SJSA1 (cell line): ENCODE data around the gene WDR1. TPM values are rescaled to one million over a fixed set of nuclear protein-coding genes. Genes with fewer than 3 reads are reported as not detected.

Experiments
- DNase-seq, 2 experiments: peaks; one replicate each; pipeline ENCODE4 v3.0.0-alpha.2; 2015 to 2020; ENCODE audit warnings: low spot score in 2 of 2, low read depth in 1 of 2
- H3K27ac ChIP-seq: fragments of 250-450 bp; sonication (Bioruptor Pico); 2 replicates; pipeline ENCODE4 v1.5.1; 2020; ENCODE audit warnings: mild to moderate bottlenecking, moderate library complexity
- H3K27me3 ChIP-seq: fragments of 250-450 bp; sonication (Bioruptor Pico); replicated peaks from 2 replicates; pipeline ENCODE4 v1.5.1; 2020; ENCODE audit warnings: mild to moderate bottlenecking, moderate library complexity
- H3K36me3 ChIP-seq: fragments of 250-450 bp; sonication (Bioruptor Pico); 2 replicates; pipeline ENCODE4 v1.5.1; 2020; ENCODE audit warnings: mild to moderate bottlenecking
- H3K4me1 ChIP-seq: fragments of 250-450 bp; sonication (Bioruptor Pico); replicated peaks from 2 replicates; pipeline ENCODE4 v1.6.1; 2021; ENCODE audit warnings: mild to moderate bottlenecking
- H3K4me3 ChIP-seq: fragments of 250-450 bp; sonication (Bioruptor Pico); 2 replicates; pipeline ENCODE4 v1.5.1; 2020; ENCODE audit warnings: mild to moderate bottlenecking
- H3K9me3 ChIP-seq: fragments of 250-450 bp; sonication (Bioruptor Pico); replicated peaks from 2 replicates; pipeline ENCODE4 v1.5.1; 2020; ENCODE audit warnings: mild to moderate bottlenecking
- total RNA-seq: library from RNA; depleted of rRNA; stranded (reverse); fragments of >200 nt; shearing (Covaris generic); gene quantifications from 2 replicates; pipeline ENCODE4 v1.2.3, GENCODE V29; 2014

WDR1 gene
- total RNA-seq, 1 experiment from 2014 or later = 301 TPM

DNA sequence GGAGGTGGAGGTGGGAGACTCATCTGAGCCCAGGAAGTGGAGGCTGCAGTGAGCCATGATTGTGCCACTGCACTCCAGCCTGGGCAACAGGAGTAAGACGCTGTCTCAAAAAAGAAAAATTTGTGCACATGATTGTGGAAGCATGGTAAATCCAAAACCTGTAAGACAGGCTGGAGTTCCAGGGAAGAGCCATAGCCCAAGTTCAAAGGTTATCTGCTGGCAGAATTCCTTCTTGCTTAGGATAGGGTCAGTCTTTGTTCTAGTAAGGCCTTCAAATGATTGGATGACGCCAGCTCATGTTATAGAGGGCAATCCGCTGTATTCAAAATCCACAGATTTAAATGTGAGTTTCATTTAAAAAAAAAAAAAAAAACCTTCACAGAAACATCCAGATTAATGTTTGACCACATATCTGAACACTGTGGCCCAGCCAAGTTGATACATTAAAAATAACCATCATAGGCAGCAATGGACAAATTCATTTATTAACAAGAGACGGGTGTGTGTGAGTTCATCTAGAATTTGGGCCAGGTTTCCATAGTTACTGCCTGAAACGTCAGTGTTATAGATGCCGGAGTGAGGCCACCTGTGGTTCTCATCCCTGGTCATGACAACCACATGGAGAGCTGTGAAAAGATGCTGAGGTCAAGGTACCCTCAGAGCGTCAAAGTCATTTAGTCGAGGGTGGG lies 60.1 kb downstream of the WDR1 start:
- Histone ChIP-seq H3K36me3 (no peaks in the 10 kb centered on the region), H3K4me1 (no peaks in the 10 kb centered on the region), H3K4me3 (no peak overlapping the region), H3K9me3 (no peaks in the 10 kb centered on the region), H3K27ac (no peak overlapping the region), H3K27me3 (no peaks in the 10 kb centered on the region)
- DNase-seq = no peak

DNA sequence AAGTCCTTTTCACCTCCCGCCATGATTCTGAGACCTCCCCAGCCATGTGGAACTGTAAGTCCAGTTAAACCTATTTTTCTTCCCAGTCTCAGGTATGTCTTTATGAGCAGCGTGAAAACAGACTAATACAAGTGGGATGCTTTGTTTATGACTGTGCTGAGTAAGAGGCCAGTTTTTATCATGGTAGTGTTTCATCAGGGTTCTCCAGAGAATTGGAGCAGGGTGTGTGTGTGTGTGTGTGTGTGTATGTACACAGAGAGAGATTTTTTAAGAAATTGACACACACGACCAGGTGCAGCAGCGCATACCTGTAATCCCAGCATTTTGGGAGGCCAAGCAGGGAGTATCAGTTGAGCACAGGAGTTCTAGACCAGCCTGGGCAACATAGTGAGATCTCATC lies 60.7 kb downstream of the WDR1 start:
- Histone ChIP-seq H3K4me1 (no peaks in the 10 kb centered on the region), H3K9me3 (no peaks in the 10 kb centered on the region), H3K4me3 (no peak overlapping the region), H3K27ac (no peak overlapping the region), H3K27me3 (no peaks in the 10 kb centered on the region), H3K36me3 (no peaks in the 10 kb centered on the region)
- no peak for DNase-seq

- Histone ChIP-seq H3K27ac (no peak overlapping the region), H3K36me3 (no peaks in the 10 kb centered on the region), H3K27me3 (no peaks in the 10 kb centered on the region), H3K4me1 (no peaks in the 10 kb centered on the region), H3K4me3 (no peak overlapping the region), H3K9me3 (no peaks in the 10 kb centered on the region)
- no peak for DNase-seq
Measured at GRCh38 chr4:10054571-10055041, 62.0 kb downstream of the WDR1 start.

GRCh38 chr4:10053635-10054453 lies 62.8 kb downstream of the WDR1 start:
- Histone ChIP-seq H3K36me3 (no peaks in the 10 kb centered on the region), H3K9me3 (no peaks in the 10 kb centered on the region), H3K4me1 (no peaks in the 10 kb centered on the region), H3K4me3 (no peak overlapping the region), H3K27me3 (no peaks in the 10 kb centered on the region), H3K27ac (no peak overlapping the region)
- DNase-seq = no peak

- H3K4me1 ChIP-seq = no peaks in the 10 kb centered on the region
- no peak overlapping the region for H3K4me3 ChIP-seq
- H3K9me3 ChIP-seq = no peaks in the 10 kb centered on the region
- H3K27ac ChIP-seq = no peak overlapping the region
- no peak for DNase-seq
- H3K36me3 ChIP-seq = no peaks in the 10 kb centered on the region
- H3K27me3 ChIP-seq = no peaks in the 10 kb centered on the region
Measured at GRCh38 chr4:10051517-10052135, 65.0 kb downstream of the WDR1 start.

DNA sequence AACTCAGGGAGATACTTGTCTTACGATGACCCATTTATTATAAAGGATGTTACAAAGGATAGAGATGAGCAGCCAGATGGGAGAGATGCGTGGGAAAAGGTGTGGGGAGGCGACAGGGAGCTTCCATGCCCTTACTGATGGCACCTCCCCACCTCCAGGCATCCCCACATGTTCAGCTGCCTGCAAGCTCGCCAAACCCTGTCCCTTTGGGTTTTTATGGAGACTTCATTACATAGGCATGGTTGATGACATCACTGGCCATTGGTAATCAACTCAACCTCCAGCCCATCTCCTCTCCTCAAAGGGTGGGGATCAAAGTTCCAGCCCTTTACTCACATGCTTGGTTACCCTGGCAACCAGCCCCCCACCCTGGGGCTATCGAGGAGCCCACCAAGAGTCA lies 65.9 kb downstream of the WDR1 start:
- Histone ChIP-seq H3K36me3 (no peaks in the 10 kb centered on the region), H3K27me3 (no peaks in the 10 kb centered on the region), H3K27ac (no peak overlapping the region), H3K9me3 (no peaks in the 10 kb centered on the region), H3K4me1 (no peaks in the 10 kb centered on the region), H3K4me3 (no peak overlapping the region)
- DNase-seq = no peak

GRCh38 chr4:10050261-10050661 lies 66.3 kb downstream of the WDR1 start:
- Histone ChIP-seq H3K27me3 (no peaks in the 10 kb centered on the region), H3K9me3 (no peaks in the 10 kb centered on the region), H3K4me1 (no peaks in the 10 kb centered on the region), H3K36me3 (no peaks in the 10 kb centered on the region), H3K27ac (no peak overlapping the region), H3K4me3 (no peak overlapping the region)
- no peak for DNase-seq

DNA sequence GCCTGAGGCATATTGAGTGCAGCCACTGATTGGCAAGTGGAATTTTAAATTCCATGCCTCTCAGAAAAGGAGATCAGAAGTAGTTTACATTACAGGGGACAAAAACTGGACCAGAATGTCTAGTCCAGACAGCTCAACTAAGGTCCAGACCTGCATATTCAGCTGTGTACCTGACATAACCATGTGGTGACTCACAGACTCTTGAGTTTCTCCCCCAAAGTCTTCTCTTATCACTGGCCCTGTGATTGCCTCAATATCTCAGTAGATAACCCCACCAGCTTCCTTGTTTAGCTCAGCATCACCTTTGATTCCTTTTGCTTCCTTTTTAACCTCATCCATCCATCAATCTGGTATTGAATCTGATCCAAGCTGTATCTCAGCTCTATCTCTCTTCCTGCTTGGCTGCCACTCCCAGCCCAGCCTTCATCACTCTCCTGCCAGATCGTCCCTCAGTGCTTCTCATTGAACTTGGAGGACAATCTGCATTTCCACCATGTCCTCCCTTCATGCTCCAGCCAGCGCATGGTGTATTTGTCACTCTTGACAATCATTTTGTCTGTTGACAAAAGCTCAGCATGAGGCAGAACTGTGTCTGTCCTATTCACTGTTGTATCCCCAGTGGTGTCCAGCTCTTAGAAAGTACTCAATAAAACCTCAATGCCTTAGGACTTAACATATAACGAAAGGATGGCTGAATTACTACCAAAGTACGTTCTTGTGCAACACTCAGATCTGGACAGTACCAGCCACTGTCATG lies 67.5 kb downstream of the WDR1 start:
- no peak for DNase-seq
- Histone ChIP-seq H3K9me3 (no peaks in the 10 kb centered on the region), H3K27ac (no peak overlapping the region), H3K4me1 (no peaks in the 10 kb centered on the region), H3K4me3 (no peak overlapping the region), H3K36me3 (no peaks in the 10 kb centered on the region), H3K27me3 (no peaks in the 10 kb centered on the region)

DNA sequence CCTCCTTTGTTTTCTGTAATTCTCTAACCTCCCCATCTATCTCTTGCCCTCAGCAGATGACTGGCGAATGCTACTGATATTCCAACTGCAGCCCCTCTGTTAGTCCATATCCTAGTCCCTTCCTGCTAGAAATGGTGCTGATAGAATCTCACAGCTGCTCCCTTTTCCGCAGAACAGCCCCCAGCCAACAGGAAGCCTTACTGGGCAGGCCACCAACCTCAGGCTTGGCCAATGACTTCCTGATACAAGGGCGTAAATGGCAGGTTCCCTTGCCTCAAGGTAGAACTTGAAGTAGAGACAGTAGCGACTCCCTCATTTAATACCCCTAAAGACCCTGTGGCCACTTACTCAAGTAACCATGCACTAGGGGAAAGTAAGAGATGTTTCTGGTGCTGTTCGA lies 68.6 kb downstream of the WDR1 start:
- Histone ChIP-seq H3K4me3 (no peak overlapping the region), H3K36me3 (no peaks in the 10 kb centered on the region), H3K9me3 (no peaks in the 10 kb centered on the region), H3K27ac (no peak overlapping the region), H3K4me1 (no peaks in the 10 kb centered on the region), H3K27me3 (no peaks in the 10 kb centered on the region)
- no peak for DNase-seq

- no peaks in the 10 kb centered on the region for H3K4me1 ChIP-seq
- DNase-seq = no peak
- H3K36me3 ChIP-seq = no peaks in the 10 kb centered on the region
- no peaks in the 10 kb centered on the region for H3K9me3 ChIP-seq
- H3K4me3 ChIP-seq = no peak overlapping the region
- H3K27ac ChIP-seq = no peak overlapping the region
- H3K27me3 ChIP-seq = no peaks in the 10 kb centered on the region
Measured at GRCh38 chr4:10046471-10046870, 70.1 kb downstream of the WDR1 start.

DNA sequence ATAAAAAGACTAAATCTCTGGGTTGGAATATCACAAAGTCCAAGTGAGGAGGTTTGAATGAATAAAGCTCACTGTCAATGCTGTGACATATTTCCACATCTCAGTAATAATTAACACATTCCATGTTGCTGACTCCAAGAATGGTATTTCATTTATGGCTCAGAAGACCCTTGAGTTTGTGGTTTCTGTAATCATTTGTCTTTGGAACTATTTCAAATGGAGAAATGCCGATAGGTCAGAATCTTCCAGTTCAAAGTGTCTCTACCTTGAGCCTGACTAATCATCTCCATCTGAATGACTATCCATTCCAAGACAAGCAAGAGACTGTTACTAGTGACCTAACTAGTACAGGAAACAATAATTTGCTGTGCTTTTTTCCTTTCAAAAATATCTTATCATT lies 71.1 kb downstream of the WDR1 start:
- no peaks in the 10 kb centered on the region for H3K9me3 ChIP-seq
- H3K4me1 ChIP-seq = no peaks in the 10 kb centered on the region
- H3K4me3 ChIP-seq = no peak overlapping the region
- H3K36me3 ChIP-seq = no peaks in the 10 kb centered on the region
- no peak overlapping the region for H3K27ac ChIP-seq
- no peak for DNase-seq
- H3K27me3 ChIP-seq = no peaks in the 10 kb centered on the region

DNA sequence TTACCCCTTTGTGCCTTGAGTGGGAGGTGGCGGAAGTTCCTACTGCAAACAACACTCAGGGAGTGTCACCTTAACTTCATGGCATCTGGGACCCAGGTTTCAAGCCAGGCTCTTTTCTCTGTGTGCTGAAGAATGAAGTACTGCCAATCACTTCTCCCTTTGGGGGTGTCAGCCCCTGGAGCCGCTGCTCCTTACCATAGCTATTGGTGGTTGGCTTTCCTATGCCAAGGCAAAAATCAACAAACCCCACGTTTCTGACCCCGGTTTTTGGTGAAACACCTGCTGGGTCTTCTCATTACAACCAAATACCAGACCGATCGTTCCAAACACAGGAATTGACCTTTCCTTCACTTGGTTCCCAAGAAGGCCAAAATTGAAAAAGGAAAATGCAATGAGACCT lies 75.6 kb downstream of the WDR1 start:
- no peak overlapping the region for H3K4me3 ChIP-seq
- no peak for DNase-seq
- H3K4me1 ChIP-seq = no peaks in the 10 kb centered on the region
- no peaks in the 10 kb centered on the region for H3K27me3 ChIP-seq
- no peak overlapping the region for H3K27ac ChIP-seq
- no peaks in the 10 kb centered on the region for H3K9me3 ChIP-seq
- H3K36me3 ChIP-seq = no peaks in the 10 kb centered on the region

DNA sequence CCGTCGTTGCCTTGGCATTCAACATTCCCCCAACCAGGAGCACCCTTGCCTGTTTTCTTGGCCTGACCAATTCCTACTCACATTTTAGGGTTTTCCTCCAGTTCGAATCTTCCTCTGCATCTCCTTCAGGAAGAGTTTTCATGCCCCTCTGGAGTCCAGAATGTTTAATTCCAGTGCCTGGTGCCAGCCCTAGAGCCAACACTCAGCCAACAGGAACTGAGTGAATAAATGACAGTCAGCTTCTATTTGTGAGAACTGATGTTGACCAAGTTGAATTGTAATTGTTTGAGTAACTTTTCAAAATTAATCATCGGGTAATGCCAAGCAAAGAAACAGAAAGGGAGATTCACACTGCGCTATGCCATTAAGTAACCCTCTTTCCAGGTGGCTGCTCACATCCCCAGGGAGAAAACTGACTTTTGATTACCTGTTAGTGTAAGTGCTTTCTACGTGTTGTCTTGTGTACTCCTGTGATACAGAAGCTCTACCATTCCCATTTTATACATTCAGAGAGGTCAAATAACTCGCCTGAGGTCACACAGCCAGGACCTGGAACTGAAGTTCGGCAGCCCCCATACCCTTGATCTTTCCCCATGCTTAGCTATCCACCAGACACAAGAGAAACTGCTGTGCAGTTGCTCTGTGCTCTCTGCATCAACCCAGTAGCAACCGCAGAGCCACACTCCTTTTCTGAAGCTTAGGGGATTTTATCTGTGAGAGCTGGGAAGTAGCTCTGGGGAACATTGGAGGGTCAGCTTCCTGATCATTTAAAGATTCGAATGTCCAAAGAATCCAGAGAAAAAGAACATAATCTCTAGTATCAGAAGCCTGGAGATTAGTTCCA lies 76.3 kb downstream of the WDR1 start:
- DNase-seq = no peak
- Histone ChIP-seq H3K36me3 (no peaks in the 10 kb centered on the region), H3K9me3 (no peaks in the 10 kb centered on the region), H3K4me3 (no peak overlapping the region), H3K27me3 (no peaks in the 10 kb centered on the region), H3K4me1 (no peaks in the 10 kb centered on the region), H3K27ac (no peak overlapping the region)
